ENCODE data around the gene SLC29A3. TPM values are rescaled to one million over a fixed set of nuclear protein-coding genes. Genes with fewer than 3 reads are reported as not detected.

SLC29A3 gene
- total RNA-seq, 1 experiment from 2014 or later: 5.9 TPM

- H3K4me3 ChIP-seq (replicated peaks in 1 of 2; ENCODE audit: low read depth in 1 of 2, low read length in 2 of 2): no peak overlapping the region
- ChIA-PET RAD21 (ENCODE audit: low non-redundant PET in 1 of 2, low total read pairs in 2 of 2, uncharacterized antibody in 2 of 2, unreplicated experiment in 2 of 2) (no interaction called here), CTCF (interaction anchor here (2.2 kb wide), 1 partner anchor 402 kb away, joined by 5 read pairs; no protein-coding TSS in a partner anchor), POLR2A (no interaction called here)
- H3K27ac ChIP-seq (ENCODE audit: low read depth, low read length): no peak overlapping the region
- H3K4me2 ChIP-seq (ENCODE audit: low read length): no peak overlapping the region
- no peak overlapping the region for H2AFZ ChIP-seq (ENCODE audit: low read depth, low read length, poor library complexity, severe bottlenecking)
- H3K9me2 ChIP-seq (ENCODE audit: insufficient read depth): no peaks in the 10 kb centered on the region
- no peaks in the 10 kb centered on the region for H3K79me2 ChIP-seq (ENCODE audit: insufficient read depth, low read length)
- no TSS peak for BruUV-seq (replicated peaks)
- H3K4me1 ChIP-seq (ENCODE audit: control insufficient read depth in 1 of 2, insufficient read depth in 2 of 2, low read length in 2 of 2): peaks cover 0 to 8% of the 10 kb centered on the region in 2 experiments; a peak in 2 of 4 replicates
- intact Hi-C loops (cut with micrococcal nuclease): no loop called here
- H4K20me1 ChIP-seq (ENCODE audit: insufficient read depth): no peaks in the 10 kb centered on the region
- H3K27me3 ChIP-seq (ENCODE audit: insufficient read depth, low read length): no peaks in the 10 kb centered on the region
- no peaks in the 10 kb centered on the region for H3K9me3 ChIP-seq (ENCODE audit: control insufficient read depth in 1 of 2, insufficient read depth in 1 of 2, low read depth in 1 of 2, low read length in 2 of 2)
- no peak for TF ChIP-seq CBX3 (IDR thresholded peaks at IDR 0.05; ENCODE audit: low read depth)
- TF ChIP-seq CEBPB (IDR thresholded peaks at IDR 0.05; ENCODE audit: low read depth): no peak
- TF ChIP-seq YY1 (IDR thresholded peaks at IDR 0.05; ENCODE audit: extremely low read depth, insufficient replicate concordance, low read depth, low read length): no peak
- no peaks in the 10 kb centered on the region for H3K36me3 ChIP-seq (ENCODE audit: control insufficient read depth in 1 of 2, insufficient read depth in 2 of 2, low read length in 2 of 2)
- ATAC-seq (no peak), DNase-seq (ENCODE audit: low read depth, low spot score) (no peak)
- H3K9ac ChIP-seq (ENCODE audit: low read length): no peak overlapping the region
Observed at GRCh38 chr10:71304914-71305313, 14.1 kb upstream of the SLC29A3 start.

GRCh38 chr10:71306979-71307378 lies 12.1 kb upstream of the SLC29A3 start:
- no peak overlapping the region for H3K4me3 ChIP-seq (replicated peaks in 1 of 2; ENCODE audit: low read depth in 1 of 2, low read length in 2 of 2)
- BruUV-seq (replicated peaks): no TSS peak
- peaks cover 0 to 8% of the 10 kb centered on the region in 2 experiments; a peak in 2 of 4 replicates for H3K4me1 ChIP-seq (ENCODE audit: control insufficient read depth in 1 of 2, insufficient read depth in 2 of 2, low read length in 2 of 2)
- ATAC-seq (no peak), DNase-seq (ENCODE audit: low read depth, low spot score) (no peak)
- H3K27me3 ChIP-seq (ENCODE audit: insufficient read depth, low read length): no peaks in the 10 kb centered on the region
- intact Hi-C loops (cut with micrococcal nuclease): no loop called here
- no peak overlapping the region for H3K9ac ChIP-seq (ENCODE audit: low read length)
- ChIA-PET CTCF (interaction anchor here (0.8 to 2.2 kb wide), 3 partner anchors 12 to 589 kb away, joined by 3 to 5 read pairs (median 3); partner anchors contain the start of gene SLC29A3), RAD21 (ENCODE audit: low non-redundant PET in 1 of 2, low total read pairs in 2 of 2, uncharacterized antibody in 2 of 2, unreplicated experiment in 2 of 2) (no interaction called here), POLR2A (no interaction called here)
- H3K27ac ChIP-seq (ENCODE audit: low read depth, low read length): no peak overlapping the region
- no peaks in the 10 kb centered on the region for H4K20me1 ChIP-seq (ENCODE audit: insufficient read depth)
- H2AFZ ChIP-seq (ENCODE audit: low read depth, low read length, poor library complexity, severe bottlenecking): no peak overlapping the region
- H3K4me2 ChIP-seq (ENCODE audit: low read length): no peak overlapping the region
- H3K9me2 ChIP-seq (ENCODE audit: insufficient read depth): no peaks in the 10 kb centered on the region
- H3K79me2 ChIP-seq (ENCODE audit: insufficient read depth, low read length): no peaks in the 10 kb centered on the region
- H3K36me3 ChIP-seq (ENCODE audit: control insufficient read depth in 1 of 2, insufficient read depth in 2 of 2, low read length in 2 of 2): no peaks in the 10 kb centered on the region
- no peaks in the 10 kb centered on the region for H3K9me3 ChIP-seq (ENCODE audit: control insufficient read depth in 1 of 2, insufficient read depth in 1 of 2, low read depth in 1 of 2, low read length in 2 of 2)
- TF ChIP-seq EZH2 (IDR thresholded peaks at IDR 0.05): no peak
- no peak for TF ChIP-seq ZNF274 (IDR thresholded peaks at IDR 0.05; ENCODE audit: low read depth, low read length)
- TF ChIP-seq EGR1 (IDR thresholded peaks at IDR 0.05; ENCODE audit: low read depth): no peak
- no peak for TF ChIP-seq EZH2phosphoT487 (IDR thresholded peaks at IDR 0.05; ENCODE audit: borderline replicate concordance)
- TF ChIP-seq YY1 (IDR thresholded peaks at IDR 0.05; ENCODE audit: extremely low read depth, insufficient replicate concordance, low read depth, low read length): no peak
- TF ChIP-seq POLR2AphosphoS5 (IDR thresholded peaks at IDR 0.05; ENCODE audit: low read depth, low read length): no peak
- TF ChIP-seq CTCF (IDR thresholded peaks at IDR 0.05 in 2 of 3, conservative IDR thresholded peaks at IDR 0.05 in 1 of 3; ENCODE audit: borderline replicate concordance in 1 of 3, insufficient read depth in 1 of 3, low read depth in 2 of 3, low read length in 2 of 3): no peak
- TF ChIP-seq MAX (IDR thresholded peaks at IDR 0.05): no peak
- no peak for TF ChIP-seq SRF (IDR thresholded peaks at IDR 0.05; ENCODE audit: low read depth)
- no peak for TF ChIP-seq ZBTB33 (IDR thresholded peaks at IDR 0.05; ENCODE audit: extremely low read depth, insufficient replicate concordance, low read length)
- TF ChIP-seq SIN3A (IDR thresholded peaks at IDR 0.05; ENCODE audit: low read depth): no peak
- no peak for TF ChIP-seq POLR2A (IDR thresholded peaks at IDR 0.05; ENCODE audit: borderline replicate concordance, extremely low read depth, insufficient read depth, insufficient read length)
- no peak for TF ChIP-seq FOSL1 (IDR thresholded peaks at IDR 0.05; ENCODE audit: low read depth)
- no peak for TF ChIP-seq ZFX (IDR thresholded peaks at IDR 0.05)
- TF ChIP-seq CEBPB (IDR thresholded peaks at IDR 0.05; ENCODE audit: low read depth): no peak
- no peak for TF ChIP-seq SP1 (IDR thresholded peaks at IDR 0.05; ENCODE audit: low read depth)
